Colonic mucosa (tissue), 4 donors: ENCODE results near the gene S100A16. TPM values are rescaled to one million over a fixed set of nuclear protein-coding genes. Genes with fewer than 3 reads are reported as not detected.
"Not testable (repeated sequence)": the region's sequence is repeated elsewhere in the genome, so short reads cannot be mapped to it uniquely, and the experiment has no call there.

Experiments used
- DNase-seq: peaks from one replicate; pipeline ENCODE4 v3.0.0-alpha.2; 2020
- H3K27ac ChIP-seq: fragments of 200-600 bp; one replicate; pipeline ENCODE4 v1.8.0; 2021
- H3K27me3 ChIP-seq: fragments of 200-600 bp; one replicate; pipeline ENCODE4 v1.8.0; 2021
- H3K36me3 ChIP-seq: fragments of 200-600 bp; one replicate; pipeline ENCODE4 v1.8.0; 2021
- H3K4me1 ChIP-seq: fragments of 200-600 bp; one replicate; pipeline ENCODE4 v1.8.0; 2021; ENCODE audit warnings: mild to moderate bottlenecking
- H3K4me3 ChIP-seq: fragments of 200-600 bp; one replicate; pipeline ENCODE4 v1.8.0; 2021
- H3K9ac ChIP-seq, 2 donors: one replicate each; pipeline ENCODE4 v1.7.0; 2013; ENCODE audit warnings: control low read depth in 2 of 2, low read depth in 2 of 2, low read length in 2 of 2
- H3K9me3 ChIP-seq: fragments of 200-600 bp; one replicate; pipeline ENCODE4 v1.8.0; 2021
- CTCF ChIP-seq: fragments of 200-600 bp; IDR thresholded peaks from one replicate; pipeline ENCODE4 v1.8.0; 2022; ENCODE audit warnings: antibody characterized with exemption, mild to moderate bottlenecking
- intact Hi-C: fragments of 100-400 bp; cut with DNase I; formaldehyde crosslinking; loops from one replicate; pipeline ENCODE4 v1.14.1; 2022
- total RNA-seq, 2 donors: library from RNA; stranded (reverse); fragmentation: NEBNext Ultra II Directional in 1 of 2; extraction: Animal tissue kit (Norgen Biotek cat#: 25700) in 1 of 2; gene quantifications; one replicate each; pipeline ENCODE4 v1.2.1, GENCODE V29; 2021
- donor health status: healthy.
- donor health status: DM: no; HTN: no; CAD: no.
- donor health status: DM: no; HTN: no; CAD: no.

Gene S100A16
- total RNA-seq, 2 donors from 2014 or later = 232 to 288 TPM

GRCh38 chr1:153592748-153593147 is 20.2 kb downstream of the S100A16 start:
- DNase-seq = no peak
- no peak overlapping the region for H3K9ac ChIP-seq
- no peak for TF ChIP-seq CTCF
- no peaks in the 10 kb centered on the region for H3K36me3 ChIP-seq
- H3K27me3 ChIP-seq = no peaks in the 10 kb centered on the region
- no peak overlapping the region for H3K27ac ChIP-seq
- no peaks in the 10 kb centered on the region for H3K4me1 ChIP-seq
- no peak overlapping the region for H3K4me3 ChIP-seq
- no peaks in the 10 kb centered on the region for H3K9me3 ChIP-seq
- intact Hi-C loops = no loop called here

GRCh38 chr1:153588482-153588881 is 24.5 kb downstream of the S100A16 start:
- no peaks in the 10 kb centered on the region for H3K36me3 ChIP-seq
- no peak overlapping the region for H3K4me3 ChIP-seq
- no peaks in the 10 kb centered on the region for H3K4me1 ChIP-seq
- intact Hi-C loops = no loop called here
- DNase-seq = no peak
- no peaks in the 10 kb centered on the region for H3K27me3 ChIP-seq
- H3K27ac ChIP-seq = no peak overlapping the region
- no peaks in the 10 kb centered on the region for H3K9me3 ChIP-seq
- no peak overlapping the region for H3K9ac ChIP-seq
- no peak for TF ChIP-seq CTCF

GRCh38 chr1:153588033-153588432 is 24.9 kb downstream of the S100A16 start:
- H3K9me3 ChIP-seq, H3K4me3 ChIP-seq, intact Hi-C loops, DNase-seq, H3K27me3 ChIP-seq, H3K4me1 ChIP-seq, H3K9ac ChIP-seq, H3K27ac ChIP-seq, H3K36me3 ChIP-seq: not testable (repeated sequence)

- no peak for DNase-seq
- TF ChIP-seq CTCF = no peak
Observed at GRCh38 chr1:153587314-153587713, 25.6 kb downstream of the S100A16 start.

GRCh38 chr1:153586347-153586746 is 26.6 kb downstream of the S100A16 start:
- no peak for TF ChIP-seq CTCF
- H3K36me3 ChIP-seq = no peaks in the 10 kb centered on the region
- H3K9me3 ChIP-seq = no peaks in the 10 kb centered on the region
- H3K27me3 ChIP-seq = no peaks in the 10 kb centered on the region
- no peak overlapping the region for H3K9ac ChIP-seq
- no peak overlapping the region for H3K4me3 ChIP-seq
- no peak for DNase-seq
- no peaks in the 10 kb centered on the region for H3K4me1 ChIP-seq
- intact Hi-C loops = no loop called here
- H3K27ac ChIP-seq = no peak overlapping the region

More at GRCh38 chr1:153587314-153587713, 25.6 kb downstream of the S100A16 start:
- no peaks in the 10 kb centered on the region for H3K36me3 ChIP-seq
- no peaks in the 10 kb centered on the region for H3K27me3 ChIP-seq
- intact Hi-C loops = no loop called here
- H3K27ac ChIP-seq = no peak overlapping the region
- no peak overlapping the region for H3K9ac ChIP-seq
- no peaks in the 10 kb centered on the region for H3K9me3 ChIP-seq
- no peaks in the 10 kb centered on the region for H3K4me1 ChIP-seq
- H3K4me3 ChIP-seq = no peak overlapping the region

- Histone ChIP-seq H3K9me3 (no peaks in the 10 kb centered on the region), H3K4me1 (no peaks in the 10 kb centered on the region), H3K27me3 (no peaks in the 10 kb centered on the region), H3K4me3 (no peak overlapping the region), H3K9ac (no peak overlapping the region), H3K36me3 (no peaks in the 10 kb centered on the region), H3K27ac (no peak overlapping the region)
- intact Hi-C loops = no loop called here
- TF ChIP-seq CTCF = no peak
- no peak for DNase-seq
Observed at GRCh38 chr1:153585006-153585405, 27.9 kb downstream of the S100A16 start.
